Limb (tissue), 2 donors: Measurements from ENCODE around the gene PPEF1.
"Not testable (repeated sequence)": the region's sequence is repeated elsewhere in the genome, so short reads cannot be mapped to it uniquely, and the experiment has no call there.

Experiments used
- DNase-seq, 2 donors: peaks; one replicate each; pipeline ENCODE4 v3.0.0-alpha.2; 2016; ENCODE audit errors: extremely low spot score in 2 of 2

Gene PPEF1

DNA sequence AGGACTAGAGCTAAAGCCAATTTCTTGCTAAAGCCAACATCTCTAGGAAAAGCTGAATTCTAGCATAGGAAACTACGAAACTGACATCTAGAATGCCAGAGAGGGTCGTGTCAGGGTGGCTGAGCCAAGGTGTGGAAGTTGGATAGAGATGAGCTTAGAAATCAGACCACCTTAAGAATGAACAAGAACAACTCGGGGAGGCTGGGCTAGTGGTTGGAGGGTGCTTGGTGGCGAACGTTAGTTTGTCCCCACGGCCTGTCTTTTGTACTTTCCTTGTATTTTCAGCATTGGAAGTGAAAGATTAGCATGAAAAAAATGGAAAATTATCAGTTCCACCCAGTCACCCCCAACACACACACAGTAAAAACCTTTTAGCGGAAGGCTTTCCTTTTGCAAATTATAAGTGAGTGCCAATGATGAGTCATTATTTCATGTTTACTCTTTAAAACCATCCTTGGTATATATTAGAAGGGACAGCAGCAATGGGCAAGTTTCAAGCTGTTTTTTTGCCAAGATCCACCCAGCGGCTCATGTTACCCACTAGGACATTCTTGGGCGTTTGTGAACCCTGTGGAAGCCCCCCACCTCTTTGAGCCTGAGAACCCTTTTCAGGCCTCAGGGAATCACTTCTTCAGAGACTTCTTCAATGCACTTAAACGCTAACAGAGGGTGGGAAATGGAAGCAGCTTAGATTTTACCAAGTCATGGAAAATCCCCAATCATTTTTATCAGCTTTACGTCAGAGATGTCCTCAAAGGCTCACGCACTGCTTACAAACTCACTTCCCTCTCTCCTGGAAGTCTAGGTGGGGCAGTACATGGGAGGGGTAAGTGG lies 4.9 kb upstream of the PPEF1 start:
- no peak for DNase-seq

DNA sequence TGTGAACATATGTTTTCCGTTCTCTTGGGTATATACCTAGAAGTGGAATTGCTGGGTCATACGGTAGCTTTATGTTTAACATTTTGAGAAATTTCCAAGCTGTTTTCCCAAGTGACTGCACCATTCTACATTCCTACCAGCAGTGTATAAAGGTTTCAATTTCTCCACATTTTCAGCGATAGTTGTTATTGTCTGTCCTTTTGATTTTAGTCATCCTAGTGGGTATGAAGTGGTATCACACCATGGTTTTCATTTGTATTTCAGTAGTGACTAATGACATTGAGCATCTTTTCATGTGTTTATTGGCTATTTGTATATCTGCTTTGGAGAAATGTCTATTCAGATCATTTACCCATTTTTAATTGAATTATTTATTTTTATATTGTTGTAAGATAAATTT lies 2.4 kb downstream of the PPEF1 start:
- DNase-seq, result no peak

DNA sequence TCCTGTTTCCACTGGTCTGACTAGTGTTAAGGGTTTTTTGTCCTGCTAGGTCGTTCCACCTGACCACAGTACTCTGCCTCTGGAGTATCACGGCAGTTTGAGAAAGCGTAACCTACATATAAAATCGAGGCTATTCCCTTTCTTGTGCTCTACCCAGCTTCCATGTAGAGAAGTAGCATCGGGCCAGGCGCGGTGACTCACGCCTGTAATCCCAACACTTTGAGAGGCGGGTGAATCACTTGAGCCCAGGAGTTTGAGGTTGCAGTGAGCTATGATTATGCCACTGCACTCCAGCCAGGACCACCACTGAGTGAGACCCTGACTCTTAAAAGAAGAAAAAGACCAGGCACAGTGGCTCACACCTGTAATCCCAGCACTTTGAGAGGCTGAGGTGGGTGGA lies 7.5 kb downstream of the PPEF1 start:
- no peak for DNase-seq

DNA sequence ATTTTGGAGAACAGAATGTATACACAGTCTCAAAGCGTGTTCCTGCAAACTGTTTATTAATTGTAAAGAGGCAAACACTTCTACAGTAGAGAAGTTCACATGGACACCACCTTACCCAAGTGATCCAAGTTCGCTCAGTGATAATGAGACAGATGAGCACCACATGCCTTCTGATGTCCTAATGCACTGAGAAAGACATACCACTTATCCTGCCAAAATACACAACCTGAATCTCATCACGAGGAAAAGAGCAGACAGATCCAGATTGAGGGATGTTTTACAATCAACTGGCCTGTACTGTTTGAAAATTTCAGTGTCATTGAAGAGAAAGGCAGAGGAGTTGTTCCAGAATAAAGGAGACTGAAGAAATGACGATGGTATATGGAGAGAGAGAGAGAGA lies 12.4 kb downstream of the PPEF1 start:
- DNase-seq, result no peak

DNA sequence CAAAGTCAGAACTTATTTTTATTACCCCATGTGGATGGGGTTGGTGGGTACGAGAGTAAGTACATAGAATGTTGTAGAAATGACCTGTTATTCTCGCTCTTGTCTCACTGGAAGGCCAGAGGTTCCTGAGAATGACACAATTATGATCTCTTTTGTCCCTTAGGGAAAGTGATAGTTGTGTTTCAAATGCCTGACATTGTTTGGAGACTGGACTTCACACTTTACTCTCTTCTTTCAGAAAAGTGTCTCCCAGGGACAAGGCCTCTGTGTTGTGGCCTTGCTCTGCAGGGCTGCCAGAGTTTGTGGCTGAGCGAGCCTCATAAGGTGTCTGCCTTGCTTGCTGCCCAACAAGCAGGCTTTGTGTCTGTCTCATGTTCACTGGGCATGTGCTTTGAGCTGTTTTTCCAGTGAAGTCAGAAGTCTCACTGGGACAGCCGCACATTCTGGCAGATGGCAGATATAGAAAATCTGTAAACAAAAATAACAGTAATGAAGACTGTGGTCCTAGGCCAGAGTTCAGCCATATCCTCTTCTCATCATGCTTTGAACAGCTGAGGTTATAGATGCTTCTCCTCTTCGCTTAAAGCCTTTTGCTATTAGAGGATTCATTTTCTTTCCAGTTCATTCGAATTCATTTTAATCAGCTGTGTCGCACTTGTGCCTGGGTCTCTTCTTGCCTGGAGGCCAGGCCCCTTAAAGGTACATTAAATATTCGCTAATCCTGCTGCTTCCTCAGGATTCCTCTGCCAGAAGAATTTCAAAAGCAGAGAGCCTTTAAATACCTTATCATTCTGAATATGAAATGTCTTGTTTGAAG lies 14.4 kb downstream of the PPEF1 start:
- DNase-seq, result no peak

DNA sequence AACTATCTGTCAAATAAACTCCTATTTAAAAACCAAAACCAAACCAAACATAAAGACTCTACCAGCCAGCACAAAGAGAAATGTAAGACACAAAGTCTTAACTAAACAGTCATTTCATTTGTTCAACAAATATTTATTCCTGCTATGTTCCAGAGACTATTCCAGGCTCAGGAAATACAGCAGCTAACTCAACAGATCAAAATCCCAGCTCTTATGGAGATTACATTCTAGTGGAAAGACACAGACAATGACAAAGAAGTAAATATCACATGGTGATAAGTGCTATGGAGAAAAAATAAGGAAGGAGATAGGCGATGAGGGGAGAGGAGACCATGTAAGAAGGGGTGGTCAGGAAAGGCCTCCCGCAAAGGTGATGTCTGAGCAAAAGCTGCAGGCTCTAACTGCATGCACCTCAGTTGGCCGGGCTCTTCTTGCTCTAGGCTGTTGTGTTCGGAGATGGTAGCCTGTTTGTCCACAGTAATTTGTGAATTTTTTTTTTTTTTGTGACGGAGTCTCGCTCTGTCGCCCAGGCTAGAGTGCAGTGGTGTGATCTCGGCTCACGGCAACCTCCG lies 15.1 kb downstream of the PPEF1 start:
- no peak for DNase-seq

DNA sequence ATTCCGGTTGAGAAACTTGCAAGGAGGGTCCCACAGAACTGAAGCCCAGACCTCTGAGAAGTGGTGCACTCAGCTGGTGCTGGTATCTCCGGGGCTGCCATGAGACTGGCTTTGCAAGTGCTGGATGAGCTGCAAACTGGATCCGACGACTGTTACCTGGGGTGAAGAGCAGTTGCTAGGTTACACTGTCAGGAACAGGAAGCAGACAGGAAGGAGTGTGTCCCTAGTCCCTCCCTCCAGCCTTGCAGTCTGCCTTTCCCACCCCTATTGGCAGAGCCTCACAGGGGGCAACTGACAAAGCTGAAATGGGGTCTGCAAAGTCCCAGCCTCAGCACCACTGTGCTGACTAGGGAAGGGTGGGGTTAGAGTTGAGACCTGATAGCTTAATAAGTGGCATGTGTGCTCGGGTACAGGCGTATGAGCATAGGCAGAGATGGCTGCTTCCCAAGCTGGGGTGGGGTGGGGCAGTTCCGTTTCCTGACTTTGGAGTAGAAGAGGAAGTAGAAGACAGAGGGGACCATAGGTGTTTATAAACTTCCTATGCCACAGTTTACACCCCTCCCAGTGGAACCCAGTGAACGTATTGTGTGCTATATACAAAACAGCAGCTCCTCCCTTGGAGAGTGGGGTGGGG lies 18.0 kb downstream of the PPEF1 start:
- DNase-seq, result no peak

DNA sequence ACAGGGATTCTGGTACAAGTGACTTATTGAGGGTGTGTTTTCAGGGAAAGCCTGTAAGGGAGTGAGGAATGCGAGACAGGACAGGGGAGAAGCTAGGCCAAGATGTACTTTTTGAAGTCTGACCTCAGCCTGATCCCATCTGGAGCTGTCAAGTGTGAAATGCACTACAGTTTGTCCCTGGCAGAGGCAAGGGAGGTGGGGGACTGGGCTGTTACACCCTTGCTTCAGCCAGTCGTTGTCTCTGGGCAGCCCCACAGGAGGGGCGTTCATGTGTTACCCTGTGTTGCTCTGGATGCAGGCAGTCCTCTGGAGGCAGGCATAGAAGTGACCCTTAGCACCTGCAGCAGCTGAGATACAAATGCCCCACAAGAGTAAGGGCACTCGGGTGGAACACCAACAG lies 25.8 kb downstream of the PPEF1 start:
- DNase-seq, result no peak

DNA sequence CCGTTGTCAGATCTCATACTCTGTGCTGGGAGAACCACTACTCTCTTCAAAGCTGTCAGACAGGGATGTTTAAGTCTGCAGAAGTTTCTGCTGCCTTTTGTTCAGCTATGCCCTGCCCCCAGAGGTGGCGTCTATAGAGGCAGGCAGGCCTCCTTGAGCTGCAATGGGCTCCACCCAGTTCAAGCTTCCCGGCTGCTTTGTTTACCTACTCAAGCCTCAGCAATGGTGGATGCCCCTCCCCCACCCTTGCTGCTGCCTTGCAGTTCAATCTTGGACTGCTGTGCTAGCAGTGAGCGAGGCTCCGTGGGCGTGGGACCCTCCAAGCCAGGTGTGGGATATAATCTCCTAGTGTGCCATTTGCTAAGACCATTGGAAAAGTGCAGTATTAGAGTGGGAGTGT lies 32.2 kb downstream of the PPEF1 start:
- not testable (repeated sequence) for DNase-seq

DNA sequence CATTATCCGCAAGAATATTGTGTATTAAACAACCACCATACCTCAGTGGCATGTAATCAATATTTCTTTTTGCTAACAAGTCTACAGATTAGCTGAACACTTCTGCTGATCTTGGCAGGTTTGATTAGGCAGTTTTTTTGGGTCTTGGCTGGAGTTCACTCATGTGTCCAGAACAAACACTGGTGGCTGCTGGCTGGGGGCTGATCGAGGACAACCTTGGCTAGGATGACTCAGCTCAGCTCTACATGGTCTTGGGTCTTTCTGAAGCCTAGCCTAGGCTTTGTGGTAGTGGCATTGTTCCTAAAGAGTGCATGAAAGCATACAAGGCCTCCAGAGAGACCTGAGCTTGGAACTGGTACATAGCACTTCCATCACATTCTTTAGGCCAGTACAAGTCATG lies 41.1 kb downstream of the PPEF1 start:
- no peak for DNase-seq

DNA sequence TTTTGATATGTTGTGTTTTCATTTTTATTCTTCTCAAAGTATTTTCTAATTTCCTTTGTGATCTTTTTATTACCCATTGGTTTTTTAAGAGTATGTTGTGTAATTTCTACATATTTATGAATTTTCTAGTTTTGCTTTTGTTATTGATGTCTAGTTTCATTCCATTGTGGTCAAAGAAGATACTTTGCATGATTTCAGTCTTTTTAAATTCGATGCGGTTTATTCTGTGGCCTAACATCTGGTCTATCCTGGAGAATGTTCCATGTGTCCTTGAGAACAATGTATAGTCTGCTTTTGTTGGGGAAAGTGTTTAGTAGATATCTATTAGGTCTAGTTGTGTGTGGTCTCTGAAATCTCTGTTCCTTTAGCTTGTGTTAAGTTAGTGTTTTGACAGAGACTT lies 46.2 kb downstream of the PPEF1 start:
- no peak for DNase-seq

DNA sequence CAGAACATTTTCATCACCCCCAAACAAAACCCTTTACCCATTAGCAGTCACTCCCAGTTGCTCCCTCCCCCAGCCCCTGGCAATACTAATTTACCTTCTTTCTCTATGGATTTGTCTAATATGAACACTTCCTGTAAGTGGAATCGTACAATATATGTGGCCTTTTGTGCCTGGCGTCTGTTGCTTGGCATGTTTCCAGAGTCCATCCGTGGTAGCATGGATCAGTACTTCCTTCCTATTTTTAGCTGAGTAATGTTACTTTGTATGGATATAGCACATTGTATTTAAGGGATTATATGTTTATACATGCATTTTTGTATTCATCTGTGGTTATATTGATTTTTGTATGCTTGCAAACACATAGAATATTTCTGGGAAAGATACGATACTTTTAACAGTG lies 48.2 kb downstream of the PPEF1 start:
- no peak for DNase-seq

DNA sequence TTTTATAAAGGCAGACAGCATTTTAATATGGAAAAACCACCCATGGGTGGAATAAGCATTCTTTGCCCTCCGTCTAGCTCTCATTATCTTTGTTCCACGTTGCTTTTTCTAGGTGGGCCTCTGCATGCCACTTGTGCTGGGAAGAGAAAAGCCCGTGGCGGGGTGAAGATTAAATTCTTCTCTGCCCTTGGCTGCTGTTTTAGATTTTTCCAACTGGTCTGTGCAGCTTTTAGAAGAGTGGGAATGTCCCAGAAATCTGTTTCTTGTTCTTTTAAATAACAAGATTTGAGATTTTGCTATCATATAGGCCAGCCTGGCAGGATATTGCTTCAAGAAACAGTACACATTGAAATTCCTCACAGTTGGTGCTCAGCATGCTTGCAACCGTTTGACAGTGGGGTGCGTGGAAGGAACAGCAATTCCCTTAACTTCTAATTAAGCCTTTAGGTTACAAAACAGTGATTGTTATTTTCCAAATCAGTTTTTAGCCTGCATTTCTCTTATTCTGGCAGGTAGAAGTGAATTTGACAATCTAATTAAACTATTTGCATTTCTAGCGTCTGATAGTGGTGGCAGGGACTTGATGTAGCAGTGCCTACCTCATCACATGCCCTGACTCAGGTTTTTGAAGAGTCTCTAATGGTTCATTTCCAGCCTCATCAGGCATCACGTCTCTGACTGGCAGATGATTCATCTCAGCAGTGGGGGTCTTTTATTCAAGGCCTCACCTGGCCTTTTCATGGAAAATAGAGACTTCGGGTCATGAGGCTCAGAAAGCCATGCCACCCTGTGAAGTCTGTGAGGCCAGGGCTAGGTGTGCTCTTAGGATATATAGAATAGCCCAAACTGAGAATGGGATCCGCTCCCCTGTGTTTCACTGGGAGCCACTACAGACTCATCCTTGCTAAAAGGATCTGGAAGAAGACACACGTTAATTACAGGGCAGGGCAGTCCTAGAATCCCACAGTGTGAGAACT lies 50.8 kb downstream of the PPEF1 start:
- no peak for DNase-seq

DNA sequence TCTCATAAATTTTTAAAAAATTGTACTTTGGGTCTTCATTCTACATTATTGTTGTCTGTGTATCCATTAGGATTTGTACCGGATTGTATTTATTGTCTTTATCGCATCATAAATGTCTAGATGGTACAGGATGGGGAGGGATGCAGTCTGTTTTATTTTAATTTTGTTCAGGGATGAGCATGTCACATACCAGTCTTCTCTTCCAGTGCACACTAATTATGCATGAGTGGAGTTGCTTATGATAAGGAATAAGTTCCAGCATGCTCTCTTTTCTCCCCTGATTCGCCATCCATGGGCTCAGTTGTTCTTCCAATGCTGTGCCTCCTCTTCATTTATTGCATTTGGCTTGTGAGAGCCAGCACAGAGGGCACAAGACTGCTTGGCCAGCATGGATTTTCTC lies 54.3 kb downstream of the PPEF1 start:
- no peak for DNase-seq

DNA sequence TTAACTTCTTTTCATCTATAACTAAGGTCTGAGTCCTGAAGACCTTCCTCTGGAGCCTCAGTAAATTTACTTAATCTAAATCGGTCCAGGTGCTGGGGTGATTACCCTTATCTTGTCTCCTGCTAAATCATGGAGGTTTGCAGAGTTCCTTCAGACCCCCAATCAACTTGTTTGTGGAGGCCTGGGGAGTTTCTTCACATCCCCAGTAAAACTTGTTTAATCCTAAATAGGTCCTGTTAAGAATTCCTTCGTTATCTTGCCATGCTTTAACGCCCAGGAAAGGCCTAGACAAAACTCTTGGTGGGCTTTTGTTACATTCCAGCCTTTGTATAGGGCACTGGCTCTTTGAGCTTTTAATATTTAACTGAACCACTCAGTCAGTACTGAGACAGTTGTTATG lies 55.7 kb downstream of the PPEF1 start:
- DNase-seq, result not testable (repeated sequence)

DNA sequence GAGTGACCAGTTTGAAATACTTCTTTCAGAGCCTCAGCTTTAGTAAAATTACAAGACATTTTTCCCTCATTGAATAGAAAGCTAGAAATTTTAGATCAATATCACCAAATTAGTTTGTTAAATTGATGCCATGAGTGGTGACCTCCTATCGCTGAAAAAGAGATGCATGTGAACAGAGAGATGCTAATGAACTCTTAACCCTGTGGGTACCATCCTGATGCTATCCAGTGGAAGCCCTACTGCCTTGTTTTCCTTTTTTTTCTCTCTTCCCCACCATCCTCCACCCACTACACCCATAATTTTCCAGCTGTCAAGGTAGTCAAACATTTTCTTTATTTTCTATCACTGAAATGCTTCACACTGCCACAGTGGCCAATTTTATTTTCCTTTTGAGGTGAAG lies 61.9 kb downstream of the PPEF1 start:
- no peak for DNase-seq

DNA sequence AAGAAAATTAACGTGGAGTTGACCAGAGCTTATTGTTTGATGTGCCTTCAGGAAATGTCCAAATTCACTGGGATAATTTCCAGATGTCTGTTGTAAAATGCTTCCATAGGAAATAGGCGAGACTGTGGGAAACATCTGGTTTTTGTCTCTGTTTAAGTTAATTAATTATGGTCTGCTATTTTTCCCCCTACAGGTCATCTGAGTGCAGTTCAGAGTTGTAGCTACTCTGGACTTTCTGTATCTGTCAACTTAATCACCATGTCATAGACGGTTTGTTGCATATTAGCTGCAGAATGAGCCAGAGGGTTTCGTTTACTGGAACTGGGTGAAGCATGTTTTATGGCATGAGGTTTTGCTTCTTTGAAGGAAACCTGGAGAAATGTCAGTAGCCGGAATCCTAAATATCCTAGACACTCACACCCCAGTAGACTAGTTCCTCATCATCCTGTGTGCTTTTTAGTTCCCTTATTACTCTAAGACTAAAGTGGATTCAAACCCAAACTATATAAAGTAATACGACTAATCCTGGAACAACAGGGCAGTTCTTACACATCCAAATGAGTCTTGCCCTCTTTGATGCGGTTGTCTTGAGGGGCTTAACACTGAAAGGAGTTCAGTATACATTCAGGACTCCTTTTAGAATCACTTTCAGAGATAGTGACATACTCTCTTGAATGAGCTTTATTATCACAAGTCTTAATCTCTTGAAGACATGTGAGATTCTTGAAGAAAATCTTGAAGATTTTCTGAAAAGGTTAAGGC lies 62.5 kb downstream of the PPEF1 start:
- DNase-seq, result peak in 1 of 2 donors; percentile 2

DNA sequence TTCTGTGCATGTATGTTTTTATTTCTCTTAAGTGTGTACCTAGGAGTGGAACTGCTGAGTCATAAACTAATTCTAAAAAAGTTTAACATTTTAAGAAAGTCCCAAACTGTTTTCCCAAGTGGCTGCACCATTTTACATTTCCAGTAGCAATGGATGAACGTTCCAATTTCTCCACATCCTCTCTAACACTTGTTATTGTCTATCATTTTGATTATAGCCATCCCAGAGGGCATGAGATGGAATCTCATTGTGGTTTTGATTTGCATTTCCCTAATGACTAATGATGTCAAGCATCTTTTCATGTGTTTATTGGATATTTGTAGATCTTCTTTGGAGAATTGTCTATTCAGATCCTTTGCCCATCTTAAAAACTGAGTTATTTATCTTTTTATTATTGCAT lies 82.5 kb downstream of the PPEF1 start:
- no peak for DNase-seq

DNA sequence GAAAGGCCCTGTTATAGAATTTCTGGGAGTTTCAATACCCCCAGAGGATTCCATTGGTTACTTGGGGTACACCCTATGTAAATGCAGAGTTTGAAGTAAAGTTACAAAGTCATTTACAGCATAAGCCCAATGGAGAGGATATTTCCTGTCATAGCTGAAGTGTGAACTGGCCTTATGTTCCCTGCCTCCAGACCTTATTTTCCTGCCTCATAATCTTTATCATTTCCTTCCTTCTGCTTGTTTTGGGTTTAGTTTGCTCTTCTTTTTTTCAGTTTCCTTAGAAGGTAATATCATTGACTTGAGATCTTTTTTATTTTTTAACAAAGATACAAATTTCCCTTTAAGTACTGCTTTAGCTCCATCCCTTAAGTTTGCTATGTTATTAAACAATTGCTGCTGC lies 85.4 kb downstream of the PPEF1 start:
- DNase-seq, result no peak

DNA sequence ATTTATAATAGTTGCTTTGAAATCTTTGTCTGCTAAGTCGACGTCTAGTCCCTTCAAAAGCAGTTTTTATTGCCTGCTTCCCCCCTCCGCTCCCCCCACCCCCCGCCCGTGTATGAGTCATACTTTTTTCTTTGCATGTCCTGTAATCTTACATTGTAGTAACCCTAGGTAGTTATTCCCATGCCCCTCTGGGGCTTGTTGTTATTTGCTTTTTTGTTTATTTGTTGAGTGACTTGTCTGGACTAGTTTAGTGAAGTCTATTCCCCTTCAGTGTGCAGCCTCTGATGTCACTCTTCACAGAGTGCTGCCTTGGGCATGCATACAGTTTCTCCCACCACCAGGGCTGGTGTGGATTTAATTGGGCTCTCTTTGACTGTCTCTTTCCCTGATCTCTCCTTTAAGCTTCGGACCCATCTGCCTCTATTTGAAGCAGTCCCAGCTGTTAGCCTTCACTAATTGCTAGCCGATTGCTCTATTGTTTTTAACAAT lies 86.2 kb downstream of the PPEF1 start:
- DNase-seq, result no peak
